Stimulated activated CD8-positive, alpha-beta memory T cell treated with anti-CD3 and anti-CD28 coated beads, Interleukin-4, amount 100 ng/mL, for 48 hours (primary cell): ENCODE results near the gene CYP3A4.
"Not testable (repeated sequence)": the region's sequence is repeated elsewhere in the genome, so short reads cannot be mapped to it uniquely, and the experiment has no call there.

Experiments
- DNase-seq: peaks from one replicate; pipeline ENCODE4 v3.0.0-alpha.2; 2020

Gene CYP3A4

GRCh38 chr7:99791667-99792369, 7.8 kb upstream of the CYP3A4 start:
- DNase-seq, result no peak

- DNase-seq, result no peak
These were observed 7.0 kb upstream of the CYP3A4 start for GRCh38 chr7:99791021-99791420.

- no peak for DNase-seq
These were observed 6.4 kb upstream of the CYP3A4 start for GRCh38 chr7:99790407-99790806.

GRCh38 chr7:99789441-99790070, 5.6 kb upstream of the CYP3A4 start:
- DNase-seq, result no peak

GRCh38 chr7:99788554-99788953, 4.6 kb upstream of the CYP3A4 start:
- no peak for DNase-seq

- no peak for DNase-seq
These were observed 2.8 kb upstream of the CYP3A4 start for GRCh38 chr7:99786726-99787335.

- DNase-seq, result not testable (repeated sequence)
These were observed 1.7 kb upstream of the CYP3A4 start for GRCh38 chr7:99785654-99786053.

- DNase-seq, result no peak
These were observed 1.7 kb downstream of the CYP3A4 start for GRCh38 chr7:99782012-99782953.

- no peak for DNase-seq
These were observed 3.4 kb downstream of the CYP3A4 start for GRCh38 chr7:99780588-99780987.

- no peak for DNase-seq
These were observed 4.0 kb downstream of the CYP3A4 start for GRCh38 chr7:99779949-99780348.

GRCh38 chr7:99778880-99779279, 5.1 kb downstream of the CYP3A4 start:
- DNase-seq, result no peak

- not testable (repeated sequence) for DNase-seq
These were observed 10.6 kb downstream of the CYP3A4 start for GRCh38 chr7:99773395-99773794.

GRCh38 chr7:99772565-99772964, 11.4 kb downstream of the CYP3A4 start:
- DNase-seq, result no peak

GRCh38 chr7:99769494-99769893, 14.5 kb downstream of the CYP3A4 start:
- DNase-seq, result not testable (repeated sequence)

- no peak for DNase-seq
These were observed 15.5 kb downstream of the CYP3A4 start for GRCh38 chr7:99768471-99768870.

- no peak for DNase-seq
These were observed 16.3 kb downstream of the CYP3A4 start for GRCh38 chr7:99767662-99768061.

- no peak for DNase-seq
These were observed 17.4 kb downstream of the CYP3A4 start for GRCh38 chr7:99766484-99767099.

- DNase-seq, result no peak
These were observed 19.5 kb downstream of the CYP3A4 start for GRCh38 chr7:99764478-99764877.

GRCh38 chr7:99762680-99763327, 21.2 kb downstream of the CYP3A4 start:
- no peak for DNase-seq

GRCh38 chr7:99755085-99755484, 28.9 kb downstream of the CYP3A4 start:
- DNase-seq, result no peak

GRCh38 chr7:99752356-99752755, 31.6 kb downstream of the CYP3A4 start:
- DNase-seq, result no peak
